Measurements from ENCODE around the gene ELL2.

The ELL2 gene

DNA sequence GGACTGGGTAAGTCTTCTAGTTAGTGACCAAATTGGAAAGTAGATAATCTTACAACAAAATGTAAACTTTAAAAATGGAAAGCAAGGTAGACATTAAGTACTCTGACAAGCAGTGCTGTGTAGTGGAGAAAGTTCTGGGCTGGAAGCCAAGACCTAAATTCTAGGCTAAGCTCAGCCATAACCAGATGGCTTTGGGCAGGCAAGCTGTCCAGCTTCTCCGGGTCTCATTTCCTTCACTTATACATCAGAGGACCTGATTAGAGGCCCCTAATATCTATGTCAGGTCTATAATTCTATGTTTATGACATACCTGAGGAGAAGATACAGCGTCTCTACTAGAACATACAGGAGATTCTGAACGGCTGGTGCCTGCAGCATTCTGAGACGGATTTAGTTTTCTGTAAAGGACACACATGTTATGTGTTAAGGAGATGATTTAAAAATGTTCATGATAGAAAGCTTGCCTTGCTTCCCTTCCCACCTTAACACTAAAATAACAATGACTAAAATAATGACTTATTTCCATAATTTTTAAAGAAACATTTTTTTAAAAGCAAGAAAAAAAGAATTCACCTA, 61.2 kb downstream of the ELL2 start:
- no peaks in the 10 kb centered on the region for H3K27me3 ChIP-seq
- no peak overlapping the region for H3K27ac ChIP-seq
- no peak overlapping the region for H3K4me3 ChIP-seq (ENCODE audit: low read depth in 1 of 2, low read length in 1 of 2)
- H3K36me3 ChIP-seq, result peaks cover 50% of the 10 kb centered on the region
- TF ChIP-seq, protein P1, sequence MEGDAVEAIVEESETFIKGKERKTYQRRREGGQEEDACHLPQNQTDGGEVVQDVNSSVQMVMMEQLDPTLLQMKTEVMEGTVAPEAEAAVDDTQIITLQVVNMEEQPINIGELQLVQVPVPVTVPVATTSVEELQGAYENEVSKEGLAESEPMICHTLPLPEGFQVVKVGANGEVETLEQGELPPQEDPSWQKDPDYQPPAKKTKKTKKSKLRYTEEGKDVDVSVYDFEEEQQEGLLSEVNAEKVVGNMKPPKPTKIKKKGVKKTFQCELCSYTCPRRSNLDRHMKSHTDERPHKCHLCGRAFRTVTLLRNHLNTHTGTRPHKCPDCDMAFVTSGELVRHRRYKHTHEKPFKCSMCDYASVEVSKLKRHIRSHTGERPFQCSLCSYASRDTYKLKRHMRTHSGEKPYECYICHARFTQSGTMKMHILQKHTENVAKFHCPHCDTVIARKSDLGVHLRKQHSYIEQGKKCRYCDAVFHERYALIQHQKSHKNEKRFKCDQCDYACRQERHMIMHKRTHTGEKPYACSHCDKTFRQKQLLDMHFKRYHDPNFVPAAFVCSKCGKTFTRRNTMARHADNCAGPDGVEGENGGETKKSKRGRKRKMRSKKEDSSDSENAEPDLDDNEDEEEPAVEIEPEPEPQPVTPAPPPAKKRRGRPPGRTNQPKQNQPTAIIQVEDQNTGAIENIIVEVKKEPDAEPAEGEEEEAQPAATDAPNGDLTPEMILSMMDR (IDR thresholded peaks at IDR 0.05), result no peak
- H3K4me1 ChIP-seq (ENCODE audit: control insufficient read depth in 1 of 2, insufficient read depth in 1 of 2, low read depth in 1 of 2, low read length in 1 of 2), result peaks cover 16 to 19% of the 10 kb centered on the region in 2 experiments
- H3K9me3 ChIP-seq, result no peaks in the 10 kb centered on the region

DNA sequence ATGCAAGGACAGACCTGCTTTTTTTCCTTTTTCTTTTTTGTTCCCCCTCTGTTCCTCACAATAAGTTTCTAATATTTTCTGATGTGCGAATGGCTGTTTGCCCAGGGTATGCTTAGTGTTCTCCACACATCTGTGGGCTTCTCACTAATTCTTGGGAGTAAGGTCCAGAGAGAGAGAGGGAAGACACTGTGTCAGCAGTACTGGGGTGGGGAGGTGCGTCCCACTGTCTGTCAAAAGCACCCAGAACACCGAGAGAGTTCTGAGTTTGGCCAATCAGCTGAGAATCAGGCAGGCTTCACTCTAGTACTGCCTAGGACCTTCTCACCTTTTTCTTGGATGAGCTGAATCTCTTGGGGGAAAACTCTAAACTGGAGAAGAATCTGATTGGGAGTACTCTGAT, 61.8 kb downstream of the ELL2 start:
- Histone ChIP-seq H3K9me3 (no peaks in the 10 kb centered on the region), H3K36me3 (peaks cover 56% of the 10 kb centered on the region), H3K4me1 (ENCODE audit: control insufficient read depth in 1 of 2, insufficient read depth in 1 of 2, low read depth in 1 of 2, low read length in 1 of 2) (peaks cover 16 to 19% of the 10 kb centered on the region in 2 experiments), H3K27me3 (no peaks in the 10 kb centered on the region), H3K4me3 (ENCODE audit: low read depth in 1 of 2, low read length in 1 of 2) (no peak overlapping the region), H3K27ac (no peak overlapping the region)
- TF ChIP-seq, protein P1 (IDR thresholded peaks at IDR 0.05), result no peak

DNA sequence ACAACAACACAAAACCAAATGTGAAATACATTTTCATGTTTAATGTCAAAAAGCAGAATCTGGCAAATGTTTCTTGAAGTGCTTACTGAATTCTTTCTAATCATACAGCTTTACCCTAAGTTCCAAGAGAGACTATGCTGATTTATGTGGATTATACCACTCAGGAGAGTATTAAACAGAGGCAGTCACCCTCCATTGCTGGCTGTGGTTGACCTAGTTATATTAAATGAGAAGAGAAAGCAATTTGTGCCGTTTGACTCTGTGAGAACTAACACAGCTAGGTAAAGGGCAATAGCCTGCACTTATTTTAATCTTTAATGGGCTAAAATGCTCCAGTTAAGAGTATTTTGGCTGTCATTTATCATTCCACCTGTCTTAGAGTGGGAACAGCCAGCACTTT, 62.6 kb downstream of the ELL2 start:
- H3K27ac ChIP-seq, result no peak overlapping the region
- no peaks in the 10 kb centered on the region for H3K9me3 ChIP-seq
- H3K27me3 ChIP-seq, result no peaks in the 10 kb centered on the region
- peaks cover 21 to 22% of the 10 kb centered on the region in 2 experiments for H3K4me1 ChIP-seq (ENCODE audit: control insufficient read depth in 1 of 2, insufficient read depth in 1 of 2, low read depth in 1 of 2, low read length in 1 of 2)
- H3K36me3 ChIP-seq, result peaks cover 59% of the 10 kb centered on the region
- TF ChIP-seq, protein P1 (IDR thresholded peaks at IDR 0.05), result no peak
- no peak overlapping the region for H3K4me3 ChIP-seq (ENCODE audit: low read depth in 1 of 2, low read length in 1 of 2)

DNA sequence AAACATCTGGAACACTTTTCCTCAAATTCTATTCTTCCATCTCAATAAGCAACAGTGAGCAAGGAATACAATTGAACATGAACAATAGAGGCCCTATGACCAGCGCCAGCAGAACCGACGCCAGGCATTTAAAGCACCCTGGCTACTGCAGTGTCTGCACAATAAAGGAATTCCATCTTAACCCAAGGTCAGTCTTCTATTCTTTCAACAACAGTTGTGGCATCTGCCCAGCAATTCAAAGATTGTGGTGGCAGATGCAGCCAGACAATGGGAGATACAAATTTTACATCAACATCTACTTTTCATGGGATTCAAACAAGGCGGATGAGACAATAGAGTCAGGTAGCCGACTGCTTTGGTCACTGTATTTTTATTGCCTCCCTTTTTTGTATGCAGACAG, 65.9 kb downstream of the ELL2 start:
- H3K27me3 ChIP-seq, result no peaks in the 10 kb centered on the region
- H3K4me3 ChIP-seq (ENCODE audit: low read depth in 1 of 2, low read length in 1 of 2), result no peak overlapping the region
- H3K36me3 ChIP-seq, result peaks cover 65% of the 10 kb centered on the region
- no peak overlapping the region for H3K27ac ChIP-seq
- H3K9me3 ChIP-seq, result no peaks in the 10 kb centered on the region
- H3K4me1 ChIP-seq (ENCODE audit: control insufficient read depth in 1 of 2, insufficient read depth in 1 of 2, low read depth in 1 of 2, low read length in 1 of 2), result peaks cover 5 to 13% of the 10 kb centered on the region in 2 experiments
- TF ChIP-seq, protein P1 (IDR thresholded peaks at IDR 0.05), result no peak

DNA sequence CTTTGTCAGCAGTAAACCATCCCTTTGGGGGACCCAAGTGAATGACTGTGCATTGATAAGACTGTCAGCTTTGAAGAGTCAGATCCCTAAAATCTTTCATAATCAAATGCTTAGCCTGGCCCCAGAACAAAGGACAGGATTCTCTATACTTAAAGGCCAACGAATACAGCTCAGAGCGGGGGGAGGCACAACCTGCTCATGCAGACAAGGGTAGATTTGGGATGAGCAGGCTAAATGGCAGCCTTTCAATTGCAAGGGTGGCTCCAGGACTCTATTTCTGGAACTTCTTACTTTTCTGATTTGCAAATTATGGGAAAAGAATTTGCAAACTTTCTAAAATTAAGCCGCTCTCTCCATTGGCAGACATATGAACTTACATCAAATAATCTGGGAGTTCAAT, 66.4 kb downstream of the ELL2 start:
- Histone ChIP-seq H3K27ac (no peak overlapping the region), H3K4me1 (ENCODE audit: control insufficient read depth in 1 of 2, insufficient read depth in 1 of 2, low read depth in 1 of 2, low read length in 1 of 2) (peaks cover 5 to 13% of the 10 kb centered on the region in 2 experiments), H3K4me3 (ENCODE audit: low read depth in 1 of 2, low read length in 1 of 2) (no peak overlapping the region), H3K27me3 (no peaks in the 10 kb centered on the region), H3K36me3 (peaks cover 66% of the 10 kb centered on the region), H3K9me3 (no peaks in the 10 kb centered on the region)
- TF ChIP-seq, protein P1 (IDR thresholded peaks at IDR 0.05), result no peak

Data from neutrophil (primary cell).